ENCODE results near the gene NFKBIA.

DNA sequence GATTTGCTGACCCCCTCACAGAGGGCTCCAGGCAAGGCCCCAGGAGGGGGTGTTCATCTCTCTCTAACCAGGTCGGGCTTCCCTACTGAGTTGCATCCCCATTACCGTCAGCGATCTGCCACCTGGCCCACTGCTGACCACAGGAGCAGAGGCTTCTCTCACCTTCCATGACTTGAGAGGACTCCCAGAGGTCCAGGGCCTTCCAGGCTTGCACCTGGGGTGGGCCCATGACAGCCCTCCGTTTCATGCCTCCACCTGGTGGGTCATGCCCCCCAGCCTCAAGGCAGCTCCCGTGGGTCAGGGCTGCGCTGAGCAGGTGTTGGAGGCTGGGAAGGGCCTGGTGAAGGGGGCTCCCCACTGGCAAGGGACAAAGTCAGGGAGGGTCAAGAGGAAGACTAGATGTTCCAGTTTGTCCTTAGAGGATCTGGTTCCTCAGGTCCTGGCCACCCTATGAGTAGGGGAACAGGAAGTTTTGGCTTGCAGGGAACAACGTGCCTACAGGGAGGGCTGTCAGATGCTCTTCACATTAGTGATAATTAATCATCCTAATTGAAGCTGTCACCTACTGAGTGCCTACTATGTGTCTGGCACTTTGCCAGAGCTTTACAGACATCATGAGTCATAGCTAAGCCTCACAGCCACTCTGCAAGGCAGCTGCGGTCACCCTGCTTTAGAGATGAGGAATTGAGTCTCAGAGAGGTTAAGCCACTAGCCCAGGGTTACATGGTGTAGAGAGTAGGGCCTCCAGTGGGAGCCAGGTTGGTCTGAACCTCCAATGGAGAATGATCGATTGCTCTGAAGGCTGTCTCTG lies 13.8 kb downstream of the NFKBIA start:
- TF ChIP-seq, protein P1, sequence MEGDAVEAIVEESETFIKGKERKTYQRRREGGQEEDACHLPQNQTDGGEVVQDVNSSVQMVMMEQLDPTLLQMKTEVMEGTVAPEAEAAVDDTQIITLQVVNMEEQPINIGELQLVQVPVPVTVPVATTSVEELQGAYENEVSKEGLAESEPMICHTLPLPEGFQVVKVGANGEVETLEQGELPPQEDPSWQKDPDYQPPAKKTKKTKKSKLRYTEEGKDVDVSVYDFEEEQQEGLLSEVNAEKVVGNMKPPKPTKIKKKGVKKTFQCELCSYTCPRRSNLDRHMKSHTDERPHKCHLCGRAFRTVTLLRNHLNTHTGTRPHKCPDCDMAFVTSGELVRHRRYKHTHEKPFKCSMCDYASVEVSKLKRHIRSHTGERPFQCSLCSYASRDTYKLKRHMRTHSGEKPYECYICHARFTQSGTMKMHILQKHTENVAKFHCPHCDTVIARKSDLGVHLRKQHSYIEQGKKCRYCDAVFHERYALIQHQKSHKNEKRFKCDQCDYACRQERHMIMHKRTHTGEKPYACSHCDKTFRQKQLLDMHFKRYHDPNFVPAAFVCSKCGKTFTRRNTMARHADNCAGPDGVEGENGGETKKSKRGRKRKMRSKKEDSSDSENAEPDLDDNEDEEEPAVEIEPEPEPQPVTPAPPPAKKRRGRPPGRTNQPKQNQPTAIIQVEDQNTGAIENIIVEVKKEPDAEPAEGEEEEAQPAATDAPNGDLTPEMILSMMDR (IDR thresholded peaks at IDR 0.05), result no peak
- no peak for TF ChIP-seq POLR2A (IDR thresholded peaks at IDR 0.05)

All from uterus (tissue), 2 donors.